ENCODE measurements around the gene NOB1.
"Not testable (repeated sequence)": the region's sequence is repeated elsewhere in the genome, so short reads cannot be mapped to it uniquely, and the experiment has no call there.

The NOB1 gene

DNA sequence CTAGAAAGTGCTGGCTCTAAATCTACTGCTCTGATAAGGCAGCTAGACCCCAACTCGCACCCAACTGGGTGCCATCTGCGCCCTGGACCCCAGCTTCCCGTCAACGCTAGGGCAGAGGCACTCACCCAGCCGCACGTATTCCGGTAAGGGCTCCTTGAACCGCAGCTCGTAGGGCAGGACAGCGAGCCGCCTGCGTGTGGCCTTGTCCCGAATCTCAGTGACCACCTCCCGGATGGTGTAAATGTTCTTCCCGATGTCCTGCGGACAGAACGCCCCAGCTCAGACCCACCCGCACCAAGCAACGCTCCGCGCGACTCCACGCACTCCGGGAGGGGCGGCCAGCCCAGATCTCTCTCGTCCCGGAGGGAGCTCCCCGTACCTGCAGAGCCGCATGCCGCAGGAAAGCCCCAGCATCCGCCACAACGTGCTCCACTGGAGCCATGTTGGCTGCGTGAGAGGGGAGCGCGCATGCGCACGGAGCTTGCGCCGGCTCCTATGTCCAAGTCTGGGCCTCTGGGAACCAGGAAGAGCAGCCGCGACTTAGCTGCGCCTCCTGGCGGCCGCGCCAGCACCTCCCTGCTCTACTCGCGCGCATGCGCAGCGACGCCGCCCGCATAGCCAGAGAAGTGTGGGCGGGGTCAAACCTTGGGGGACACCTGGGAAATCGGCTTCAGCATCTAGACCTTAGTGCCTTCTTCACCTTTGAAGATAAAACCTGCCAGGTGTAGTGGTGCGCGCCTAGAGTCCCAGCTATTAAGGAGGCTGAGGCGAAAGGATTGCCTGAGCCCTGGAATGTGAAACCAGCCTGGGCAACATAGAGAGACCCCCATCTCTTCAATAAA lies at the start of gene NOB1:
NOB1 (minus strand) TSS at position 458 of the 842 bp plus-strand sequence; CDS start at position 442, 16 bp downstream.
- DNase-seq: peak; percentile 96

DNA sequence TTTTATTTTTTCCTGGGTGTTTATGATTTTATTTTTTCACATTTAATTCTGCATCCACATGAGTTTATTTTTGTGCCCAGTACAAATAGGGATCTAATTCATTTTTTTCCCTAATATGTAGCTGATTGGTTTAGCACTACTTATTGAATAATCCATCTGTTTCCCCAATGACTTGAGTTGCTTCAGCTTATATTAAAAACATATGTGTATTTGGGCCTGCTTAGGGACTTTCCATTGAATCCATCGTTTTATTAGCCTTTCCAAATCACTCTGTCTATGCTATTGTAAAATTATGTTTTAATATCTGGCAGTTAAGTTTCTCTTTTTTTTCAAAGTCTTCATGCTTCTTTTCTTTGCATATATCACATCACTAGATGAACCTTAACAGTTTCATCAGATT lies 49.6 kb upstream of the NOB1 start:
- no peak for DNase-seq

DNA sequence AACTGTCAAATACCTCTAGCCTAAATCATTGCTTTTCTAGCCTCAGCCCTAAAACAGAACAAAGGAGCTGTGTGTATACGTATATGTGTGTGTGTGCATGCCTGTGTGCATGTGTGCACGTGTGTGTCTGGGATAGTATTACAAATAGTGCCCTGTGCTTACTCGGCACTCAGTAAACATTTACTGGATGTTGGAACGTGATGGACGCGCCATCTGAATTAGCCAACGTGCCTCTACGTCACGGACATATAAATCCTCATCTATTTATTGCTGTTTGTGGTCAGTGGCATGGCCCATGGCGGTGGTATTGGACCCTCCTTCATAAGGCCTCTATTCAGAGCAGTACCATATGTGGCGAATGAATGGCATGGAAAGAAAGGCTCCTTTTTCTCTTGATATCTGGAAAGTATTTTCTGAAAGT lies 44.9 kb upstream of the NOB1 start:
- no peak for DNase-seq

DNA sequence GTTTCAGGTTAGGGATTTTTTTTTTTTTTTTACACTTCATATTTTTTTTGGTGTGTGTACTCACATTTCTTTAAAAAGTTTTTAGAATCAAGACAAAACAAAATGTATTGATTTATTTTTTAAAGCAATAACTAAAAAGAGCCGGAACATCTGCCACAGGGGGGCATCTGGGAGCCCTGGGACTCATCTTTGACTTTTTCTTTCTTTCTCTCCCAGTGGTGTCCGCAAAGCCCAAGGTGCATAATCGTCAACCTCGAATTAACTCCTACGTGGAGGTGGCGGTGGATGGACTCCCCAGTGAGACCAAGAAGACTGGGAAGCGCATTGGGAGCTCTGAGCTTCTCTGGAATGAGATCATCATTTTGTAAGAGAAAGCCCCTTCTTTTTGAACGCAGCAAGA lies 43.7 kb upstream of the NOB1 start:
- no peak for DNase-seq

DNA sequence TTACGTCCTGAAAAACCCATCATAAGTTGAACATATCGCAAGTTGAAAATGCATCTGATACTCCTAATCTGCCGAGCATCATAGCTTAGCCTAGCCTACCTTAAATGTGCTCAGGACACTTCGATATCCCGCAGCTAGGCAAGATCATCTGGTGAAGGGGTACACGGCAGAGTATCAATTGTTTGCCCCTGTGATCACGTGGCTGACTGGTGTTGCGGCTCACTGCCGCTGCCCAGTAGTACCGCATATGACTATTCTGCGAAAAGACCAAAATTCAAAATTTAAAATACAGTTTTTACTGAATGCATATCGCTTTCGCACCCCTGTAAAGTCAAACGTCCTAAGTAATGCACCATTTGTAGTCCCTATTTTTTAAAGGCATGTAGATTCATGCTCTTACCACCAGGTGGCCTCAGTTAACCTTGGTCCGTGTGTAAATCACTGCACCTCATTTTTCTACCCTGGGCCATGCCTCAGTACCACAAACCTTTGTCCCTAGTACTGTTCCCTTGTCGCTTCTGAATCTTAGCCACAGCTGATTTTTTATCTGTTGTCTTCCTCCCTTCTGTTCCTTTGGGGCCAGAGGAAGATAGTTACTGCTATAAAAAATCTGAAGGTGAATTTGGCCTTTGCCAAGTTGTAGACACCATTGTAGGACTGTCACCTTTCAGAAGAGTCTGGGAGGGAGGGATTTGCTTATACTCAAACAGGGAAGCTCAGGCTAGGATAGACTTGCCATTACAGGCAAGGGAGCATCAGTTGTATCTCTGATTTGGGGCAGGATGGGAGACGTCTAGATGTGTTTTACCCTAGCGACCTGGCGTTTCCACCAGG lies 41.8 kb upstream of the NOB1 start:
- DNase-seq: peak; percentile 70

DNA sequence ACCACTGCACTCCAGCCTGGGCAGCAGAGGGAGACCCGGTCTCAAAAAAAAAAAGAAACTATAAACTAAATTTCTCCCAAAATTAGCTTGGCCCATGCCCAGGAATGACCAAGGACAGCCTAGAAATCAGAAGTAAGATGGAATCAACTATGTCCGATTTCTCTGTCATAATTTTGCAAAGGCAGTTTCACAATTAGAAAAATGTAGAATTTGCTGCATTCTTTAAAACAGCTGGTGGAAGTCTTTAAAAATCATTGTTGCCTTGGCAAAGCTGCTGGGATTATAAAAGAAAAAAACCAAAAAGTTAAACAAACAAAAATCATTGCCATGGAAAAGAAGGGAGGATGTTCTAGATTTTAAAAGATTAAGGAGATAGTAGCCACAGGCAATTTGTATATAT lies 39.8 kb upstream of the NOB1 start:
- no peak for DNase-seq

DNA sequence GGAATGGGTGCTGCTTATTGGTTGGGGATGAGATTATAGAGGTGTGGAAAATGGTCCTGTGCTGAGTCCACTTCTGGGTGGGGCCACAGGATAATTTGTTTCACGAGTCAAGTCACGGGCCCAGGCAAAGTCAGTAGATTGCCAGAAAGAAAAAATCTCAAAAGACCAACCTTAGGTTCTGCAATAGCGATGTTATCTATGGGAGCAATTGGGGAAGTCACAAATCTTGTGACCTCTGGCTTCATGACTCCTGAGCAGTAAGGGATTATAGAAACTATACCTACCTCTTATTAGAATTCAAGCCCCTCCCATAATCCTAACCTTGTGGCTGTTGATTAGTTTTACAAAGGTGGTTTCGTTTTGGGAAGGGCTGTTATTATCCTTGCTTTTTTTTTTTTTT lies 38.8 kb upstream of the NOB1 start:
- DNase-seq: no peak

DNA sequence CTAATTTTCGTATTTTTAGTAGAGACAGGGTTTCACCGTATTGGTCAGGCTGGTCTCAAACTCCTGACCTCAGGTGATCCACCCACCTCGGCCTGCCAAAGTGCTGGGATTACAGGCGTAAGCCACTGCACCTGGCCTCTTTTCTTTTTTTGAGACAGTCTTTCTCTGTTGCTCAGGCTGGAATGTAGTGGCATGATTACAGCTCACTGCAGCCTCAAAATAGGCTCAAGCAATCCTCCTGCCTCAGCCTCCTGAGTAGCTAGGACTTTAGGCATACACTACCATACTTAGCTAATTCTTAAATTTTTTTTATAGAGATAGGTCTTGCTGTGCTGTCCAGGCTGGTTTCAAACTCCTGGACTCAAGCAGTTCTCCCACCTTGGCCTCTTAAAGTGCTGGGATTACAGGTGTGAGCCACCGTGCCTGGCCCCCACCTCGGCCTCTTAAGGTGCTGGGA lies 36.7 kb upstream of the NOB1 start:
- DNase-seq: not testable (repeated sequence)

DNA sequence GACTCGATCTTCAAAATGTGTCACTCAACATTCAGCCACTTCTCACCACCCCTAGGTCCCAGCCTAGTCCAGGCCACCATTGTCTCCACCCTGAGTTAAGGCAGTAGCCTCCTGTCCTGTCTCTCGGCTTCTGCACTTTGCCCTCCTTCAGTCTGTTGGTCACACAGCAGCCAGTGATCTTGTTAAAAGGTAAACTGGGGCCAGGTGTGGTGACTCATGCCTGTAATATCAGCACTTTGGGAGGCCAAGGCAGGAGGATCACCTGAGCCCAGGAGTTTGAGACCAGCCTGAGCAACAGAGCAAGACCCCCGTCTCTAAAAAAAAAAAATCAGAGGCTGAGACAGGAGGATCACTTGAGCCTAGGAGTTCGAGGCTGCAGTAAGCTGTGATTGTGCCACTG lies 33.2 kb upstream of the NOB1 start:
- DNase-seq: no peak

DNA sequence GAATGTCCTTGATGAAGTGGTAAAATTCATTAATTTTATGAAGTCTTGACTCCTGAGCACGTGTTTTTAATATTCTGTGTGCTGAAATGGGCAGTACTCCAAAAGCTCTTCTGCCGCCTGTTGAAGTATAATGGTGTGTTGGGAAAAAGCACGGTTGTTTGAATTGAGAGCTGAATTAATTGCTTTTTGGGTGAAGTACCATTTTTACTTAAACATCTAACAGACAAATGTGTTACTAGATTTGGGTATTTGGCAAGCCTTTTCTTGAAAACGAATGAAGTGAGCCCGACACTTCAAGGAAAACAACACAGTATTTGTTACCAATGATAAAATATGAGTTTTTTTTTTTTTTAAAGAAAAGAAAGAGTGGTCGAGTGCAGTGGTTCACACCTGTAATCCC lies 29.9 kb upstream of the NOB1 start:
- peak; percentile 44 for DNase-seq

DNA sequence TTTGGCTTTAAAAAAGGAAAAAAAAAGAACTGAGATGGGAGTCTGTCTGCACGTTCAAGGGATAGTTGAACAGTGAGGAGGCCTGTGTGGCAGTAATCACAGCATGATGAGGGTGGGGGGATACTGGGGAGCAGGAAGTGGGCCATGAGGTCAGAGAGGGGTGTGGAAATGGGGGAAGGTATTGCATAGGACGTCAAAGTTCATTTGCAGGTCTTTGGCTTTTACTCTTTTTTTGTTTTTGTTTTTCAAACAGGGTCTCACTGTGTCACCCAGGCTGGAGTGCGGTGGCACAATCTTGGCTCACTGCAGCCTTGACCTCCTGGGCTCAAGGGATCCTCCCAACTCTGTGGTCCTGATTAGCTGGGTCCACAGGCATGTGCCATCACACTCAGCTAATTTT lies 26.4 kb upstream of the NOB1 start:
- no peak for DNase-seq

DNA sequence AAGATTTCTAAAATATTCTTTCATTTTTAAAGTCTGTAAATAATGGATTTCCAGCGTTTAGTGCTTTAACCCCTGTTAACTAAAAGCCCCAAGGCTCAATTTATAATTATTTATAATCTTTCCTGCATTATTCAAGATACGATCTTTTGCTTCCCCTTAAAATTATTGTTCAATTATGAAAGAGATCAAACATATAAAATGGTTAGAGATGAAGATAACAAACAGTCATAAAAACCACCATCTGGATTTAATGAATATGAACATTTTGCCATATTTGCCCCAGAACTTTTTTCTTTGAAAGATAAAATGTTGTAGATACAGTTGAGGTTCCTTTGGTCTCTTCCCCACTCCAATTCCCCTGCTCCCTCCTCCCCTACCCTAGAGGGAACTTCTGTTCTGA lies 25.0 kb upstream of the NOB1 start:
- no peak for DNase-seq

DNA sequence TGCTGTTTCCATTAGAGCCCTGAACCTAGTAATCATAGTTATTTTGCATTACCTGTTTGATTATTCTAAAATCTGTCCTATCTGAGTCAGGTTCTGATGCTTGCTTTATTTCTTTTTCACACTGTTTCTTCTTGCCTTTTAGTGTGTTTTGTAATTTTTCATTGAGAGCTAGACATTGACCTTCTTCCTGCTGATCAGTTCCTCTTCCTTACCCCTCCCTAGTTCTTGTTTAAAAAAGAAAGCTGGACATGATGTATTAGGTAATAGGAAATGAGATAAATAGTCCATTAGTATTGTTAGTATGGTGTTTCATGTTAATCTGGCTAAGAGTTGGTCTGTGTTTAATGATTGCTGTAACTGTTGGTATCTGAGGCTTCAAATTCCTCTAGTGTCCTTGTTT lies 20.8 kb upstream of the NOB1 start:
- no peak for DNase-seq

DNA sequence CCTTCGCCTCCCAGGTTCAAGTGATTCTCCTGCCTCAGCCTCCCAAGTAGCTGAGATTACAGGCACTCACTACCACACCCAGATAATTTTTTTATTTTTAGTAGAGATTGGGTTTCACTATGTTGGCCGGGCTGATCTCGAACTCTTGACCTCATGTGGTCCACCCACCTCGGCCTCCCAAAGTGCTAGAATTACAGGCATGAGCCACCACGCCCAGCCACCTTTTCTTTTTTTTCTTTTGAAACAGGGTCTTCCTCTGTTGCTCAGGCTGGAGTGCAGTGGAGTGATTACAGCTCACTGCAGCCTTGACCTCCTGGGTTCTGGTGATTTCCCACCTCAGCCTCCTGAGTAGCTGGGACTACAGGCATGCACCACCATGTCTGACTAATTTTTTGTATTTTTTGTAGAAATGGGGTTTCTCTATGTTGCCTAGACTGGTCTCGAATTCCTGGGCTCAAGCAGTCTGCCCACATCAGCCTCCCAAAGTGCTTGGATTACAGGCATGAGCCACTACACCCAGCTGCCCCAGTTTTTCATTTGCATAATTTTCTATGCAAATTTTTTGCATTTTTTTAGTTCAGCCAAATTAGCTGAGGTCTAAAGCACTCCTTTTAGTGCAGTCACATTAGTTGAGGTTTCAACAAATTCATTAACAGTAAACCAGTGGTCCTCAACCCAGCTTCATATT lies 18.7 kb upstream of the NOB1 start:
- DNase-seq: no peak

DNA sequence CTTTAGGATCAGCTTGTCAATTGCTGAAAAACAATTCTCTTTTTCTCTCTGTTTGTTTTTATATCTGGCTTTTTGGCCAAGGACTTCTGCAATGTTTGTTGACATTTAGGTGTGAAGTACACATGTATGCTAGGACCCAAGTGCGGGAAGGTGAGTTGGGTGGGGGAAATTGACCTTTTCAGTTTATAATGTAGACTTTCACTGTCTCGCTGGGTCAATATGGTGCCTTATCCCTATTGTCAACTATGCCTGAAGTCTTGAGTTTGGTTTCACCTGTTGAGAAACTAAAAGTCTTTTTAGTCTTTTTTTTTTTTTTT lies 16.9 kb upstream of the NOB1 start:
- DNase-seq: no peak

DNA sequence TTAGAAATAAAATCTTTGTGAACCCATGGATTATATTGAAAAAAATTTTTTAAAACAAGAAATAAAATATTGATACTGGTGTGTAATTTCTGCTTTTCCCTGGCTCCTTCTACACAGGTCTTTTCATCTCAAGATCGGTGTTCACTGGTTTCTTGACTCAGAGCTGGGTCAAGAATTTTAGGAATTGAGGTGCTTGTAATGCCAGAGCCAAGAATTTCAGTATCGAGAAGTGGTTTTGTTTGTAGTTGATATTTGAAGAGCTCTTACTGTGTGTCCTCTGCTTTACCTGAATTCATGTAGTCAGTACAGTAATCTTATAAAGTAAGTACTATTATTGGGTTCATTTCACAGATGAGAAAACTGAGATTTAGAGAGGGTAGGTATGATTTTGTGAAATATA lies 14.7 kb upstream of the NOB1 start:
- no peak for DNase-seq

DNA sequence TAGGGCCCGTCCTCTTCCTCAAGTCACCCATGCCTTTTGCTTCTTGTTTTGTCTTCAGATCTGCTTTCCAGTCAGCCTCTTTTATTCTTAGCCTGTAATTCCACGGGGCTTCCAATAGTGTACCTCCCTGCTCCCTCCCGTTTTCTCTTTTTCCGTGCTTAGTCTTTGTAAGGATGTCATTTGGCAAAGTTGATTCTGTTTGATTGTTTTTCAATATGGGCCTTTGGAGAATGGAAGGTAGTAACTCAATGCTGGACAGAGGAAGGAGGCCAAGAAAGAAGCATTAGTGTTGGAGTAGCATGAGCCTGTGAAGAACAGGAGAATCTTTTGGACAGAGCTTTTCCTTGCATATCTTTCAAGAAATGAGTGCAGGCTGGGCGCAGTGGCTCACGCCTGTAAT lies 13.9 kb upstream of the NOB1 start:
- DNase-seq: no peak

DNA sequence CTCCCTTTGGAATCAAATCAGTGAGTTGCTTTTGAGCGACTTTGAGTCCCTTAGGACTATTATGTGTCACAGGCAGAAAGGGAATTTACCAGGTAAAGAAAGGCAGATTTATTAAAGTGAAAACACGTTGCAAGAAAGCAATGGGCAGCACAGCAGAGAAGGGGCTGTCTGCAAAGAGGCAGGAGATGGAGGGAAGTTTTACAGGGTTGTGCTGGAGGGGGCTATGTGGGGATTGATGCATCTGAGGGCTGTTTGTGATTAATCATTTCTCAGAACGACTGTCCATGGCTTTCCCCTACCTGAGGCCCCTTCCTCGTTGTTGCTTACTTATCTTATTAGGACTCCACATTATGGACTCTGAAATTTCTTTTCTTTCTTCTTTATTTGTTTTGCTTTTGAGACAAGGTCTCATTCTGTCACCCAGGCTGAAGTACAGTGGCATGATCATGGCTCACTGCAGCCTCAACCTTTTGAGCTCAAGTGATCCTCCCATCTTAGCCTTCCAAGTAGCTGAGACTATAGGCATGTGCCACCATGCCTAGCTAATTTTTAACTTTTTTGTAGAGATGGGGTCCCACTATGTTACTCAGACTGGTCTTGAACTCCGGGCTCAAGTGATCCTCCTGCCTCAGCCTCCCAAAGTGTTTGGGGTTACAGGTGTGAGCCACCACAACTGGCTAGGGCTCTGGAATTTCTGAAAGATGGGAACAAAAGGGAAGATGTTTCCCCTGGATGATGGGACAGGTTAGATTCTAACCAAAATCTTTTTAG lies 12.9 kb upstream of the NOB1 start:
- DNase-seq: no peak

DNA sequence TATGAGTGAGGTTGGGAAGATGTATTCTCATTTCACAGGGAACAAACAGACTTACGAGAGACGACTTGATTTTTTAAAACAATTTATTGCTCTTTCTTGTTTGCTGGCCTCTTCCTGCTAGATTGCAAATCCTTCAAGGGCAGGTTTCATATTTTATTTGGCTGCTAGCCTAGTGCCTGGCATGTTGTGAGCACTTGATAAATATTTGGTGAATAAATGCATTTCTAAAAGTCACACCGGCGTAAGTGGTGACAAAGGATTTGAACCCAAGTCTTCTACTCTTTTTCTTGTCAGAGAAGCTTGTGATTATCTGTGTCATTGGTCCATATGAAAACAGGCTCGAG lies 8.8 kb upstream of the NOB1 start:
- no peak for DNase-seq

DNA sequence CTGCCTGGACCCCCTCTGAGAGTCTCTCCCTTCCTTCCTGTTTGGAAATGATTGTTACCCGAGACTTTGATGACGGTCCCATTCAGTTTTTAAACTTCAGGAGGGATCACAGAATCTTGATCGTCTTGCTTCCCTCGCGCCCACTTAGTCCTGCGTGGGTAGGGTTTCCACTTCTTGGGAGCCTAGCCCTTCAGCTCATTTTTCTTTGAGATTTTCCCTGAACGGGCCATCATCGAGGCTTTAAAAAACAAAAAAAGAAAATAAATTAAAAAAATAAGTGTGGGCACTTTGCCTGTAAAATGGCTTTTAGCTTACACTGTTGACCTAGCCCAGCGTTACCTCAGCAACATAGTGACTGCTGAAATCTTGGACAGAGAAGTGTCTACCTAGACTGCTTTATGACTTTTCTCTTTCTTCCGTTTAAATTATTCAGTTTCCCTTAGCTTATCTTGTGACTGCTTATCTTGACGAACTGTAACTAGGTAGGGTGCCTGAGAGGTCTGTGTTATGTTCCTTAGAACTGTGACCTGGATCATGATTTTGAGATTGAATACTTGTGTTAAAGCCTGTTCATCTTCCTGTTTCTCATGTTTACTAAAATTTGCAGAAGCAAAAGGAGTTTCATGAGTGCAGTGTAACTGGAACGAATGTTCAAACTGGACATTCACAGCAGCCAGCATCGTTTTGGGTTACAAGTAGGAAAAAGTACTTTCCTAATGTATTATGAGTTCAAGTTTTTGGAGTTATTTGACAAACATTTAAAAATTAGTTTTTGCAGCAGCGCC lies 8.3 kb upstream of the NOB1 start:
- DNase-seq: no peak

DNA sequence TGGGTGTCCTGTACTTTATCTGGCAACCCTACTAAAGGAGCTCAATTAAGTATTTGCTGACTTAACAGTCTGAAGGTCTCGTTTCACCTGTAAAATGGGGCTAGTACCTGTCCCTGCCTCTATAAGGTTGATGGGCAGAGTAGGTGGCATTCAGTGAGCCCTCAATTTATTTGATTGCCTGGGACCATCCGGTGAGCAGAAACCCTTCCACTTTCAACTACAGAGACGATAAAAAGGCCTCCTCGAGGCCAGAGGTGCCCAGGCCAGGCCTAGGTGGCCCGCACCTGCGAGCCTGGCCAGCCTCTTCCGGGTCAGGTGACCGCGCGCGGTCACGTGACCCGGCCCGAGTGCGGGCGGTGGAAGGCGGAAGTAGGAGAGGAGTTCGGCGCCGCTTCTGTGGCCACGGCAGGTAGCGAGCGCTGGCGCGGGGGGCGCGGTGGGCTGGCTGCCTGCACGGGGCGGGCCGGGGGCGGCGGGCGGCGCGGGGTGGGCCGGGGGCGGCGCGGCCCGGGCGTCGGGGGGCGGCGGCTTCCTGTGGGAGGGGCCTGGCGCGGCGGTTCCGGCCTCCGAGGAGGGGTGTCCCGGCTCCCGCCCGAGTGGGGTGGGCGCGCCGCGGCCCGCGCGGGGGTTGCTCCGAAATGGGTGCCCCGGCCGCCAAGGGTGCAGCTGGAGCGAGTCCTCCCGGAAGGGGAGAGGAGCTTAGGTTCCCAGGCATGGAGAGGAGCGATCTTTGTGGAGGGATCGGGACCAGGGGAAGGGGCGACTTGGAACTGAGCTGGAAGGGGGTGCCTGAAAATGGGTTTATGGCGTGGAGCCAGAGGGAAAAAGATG lies 7.5 kb upstream of the NOB1 start, which contains the start of gene WWP2:
WWP2 (plus strand) TSS at position 350 of the 831 bp plus-strand sequence. CDS start 24,679 bp downstream, outside the sequence.
- peak; percentile 77 for DNase-seq

All from NCI-H1092 treated with DMSO at 0.1 percent for 48 hours (cell line).